PC-9 (cell line): ENCODE results near the gene FALEC.

Experiments
- CTCF ChIP-seq: fragments of 200-600 bp; sonication (generic); conservative IDR thresholded peaks from 2 replicates; pipeline ENCODE4 v1.6.1; 2017; ENCODE audit warnings: mixed run types, antibody characterized with exemption, mild to moderate bottlenecking, moderate library complexity
- EZH2 ChIP-seq: fragments of 200-600 bp; sonication (generic); IDR thresholded peaks from 2 replicates; pipeline ENCODE4 v1.8.0; 2017; ENCODE audit warnings: antibody characterized with exemption, low read depth

- TF ChIP-seq CTCF: no peak
- no peak for TF ChIP-seq EZH2
Observed at GRCh38 chr1:150479927-150480352, 35.6 kb upstream of the FALEC start.
